Jurkat, Clone E6-1 (cell line): ENCODE data around the gene LARP1B.
"Not testable (repeated sequence)": the region's sequence is repeated elsewhere in the genome, so short reads cannot be mapped to it uniquely, and the experiment has no call there.

Source experiments
- DNase-seq: peaks from one replicate; pipeline ENCODE4 v3.0.0-alpha.2; 2011; ENCODE audit warnings: low read depth, low spot score
- H3K4me3 ChIP-seq: 2 replicates; pipeline ENCODE4 v1.5.1; 2011; ENCODE audit warnings: mild to moderate bottlenecking, low read length, control low read depth, moderate library complexity

LARP1B gene

GRCh38 chr4:128256539-128256938 is 195.4 kb downstream of the LARP1B start:
- no peak overlapping the region for H3K4me3 ChIP-seq
- no peak for DNase-seq

- not testable (repeated sequence) for H3K4me3 ChIP-seq, DNase-seq
Measured at GRCh38 chr4:128258166-128258565, 197.1 kb downstream of the LARP1B start.

- not testable (repeated sequence) for H3K4me3 ChIP-seq, DNase-seq
Measured at GRCh38 chr4:128259889-128260288, 198.8 kb downstream of the LARP1B start.
